ENCODE data around the gene TPRN. TPM values are rescaled to one million over a fixed set of nuclear protein-coding genes. Genes with fewer than 3 reads are reported as not detected.

Gene TPRN
- total and polyA plus RNA-seq, 2 experiments from 2014 or later: 6.4 to 29.2 TPM

DNA sequence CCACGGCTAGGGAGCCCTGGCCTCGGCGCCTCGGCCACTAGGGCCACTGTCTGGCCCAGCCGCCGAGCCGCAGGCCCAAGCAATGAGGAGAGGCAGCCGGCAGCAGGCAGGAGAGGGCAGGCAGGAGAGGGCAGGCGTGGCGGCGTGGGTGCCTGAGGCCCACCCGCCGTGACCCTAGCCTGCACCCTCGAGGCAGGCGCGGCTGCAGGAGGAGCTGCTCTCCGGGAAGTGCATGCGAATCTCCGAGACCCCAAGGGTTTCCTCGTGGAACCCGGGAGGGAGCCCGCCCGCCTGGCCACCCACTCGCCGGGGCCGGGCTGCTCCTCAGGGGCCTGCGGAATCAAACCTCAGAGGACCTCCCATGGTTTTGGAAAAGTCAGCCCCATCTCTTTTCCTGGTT, 52.3 kb downstream of the TPRN start (continued):
- TF ChIP-seq ZNF331 (CRISPR knock-in tag; IDR thresholded peaks at IDR 0.05; ENCODE audit: low read depth): no peak
- no peak for TF ChIP-seq ZNF114 (CRISPR knock-in tag; IDR thresholded peaks at IDR 0.05)
- TF ChIP-seq, protein P1, sequence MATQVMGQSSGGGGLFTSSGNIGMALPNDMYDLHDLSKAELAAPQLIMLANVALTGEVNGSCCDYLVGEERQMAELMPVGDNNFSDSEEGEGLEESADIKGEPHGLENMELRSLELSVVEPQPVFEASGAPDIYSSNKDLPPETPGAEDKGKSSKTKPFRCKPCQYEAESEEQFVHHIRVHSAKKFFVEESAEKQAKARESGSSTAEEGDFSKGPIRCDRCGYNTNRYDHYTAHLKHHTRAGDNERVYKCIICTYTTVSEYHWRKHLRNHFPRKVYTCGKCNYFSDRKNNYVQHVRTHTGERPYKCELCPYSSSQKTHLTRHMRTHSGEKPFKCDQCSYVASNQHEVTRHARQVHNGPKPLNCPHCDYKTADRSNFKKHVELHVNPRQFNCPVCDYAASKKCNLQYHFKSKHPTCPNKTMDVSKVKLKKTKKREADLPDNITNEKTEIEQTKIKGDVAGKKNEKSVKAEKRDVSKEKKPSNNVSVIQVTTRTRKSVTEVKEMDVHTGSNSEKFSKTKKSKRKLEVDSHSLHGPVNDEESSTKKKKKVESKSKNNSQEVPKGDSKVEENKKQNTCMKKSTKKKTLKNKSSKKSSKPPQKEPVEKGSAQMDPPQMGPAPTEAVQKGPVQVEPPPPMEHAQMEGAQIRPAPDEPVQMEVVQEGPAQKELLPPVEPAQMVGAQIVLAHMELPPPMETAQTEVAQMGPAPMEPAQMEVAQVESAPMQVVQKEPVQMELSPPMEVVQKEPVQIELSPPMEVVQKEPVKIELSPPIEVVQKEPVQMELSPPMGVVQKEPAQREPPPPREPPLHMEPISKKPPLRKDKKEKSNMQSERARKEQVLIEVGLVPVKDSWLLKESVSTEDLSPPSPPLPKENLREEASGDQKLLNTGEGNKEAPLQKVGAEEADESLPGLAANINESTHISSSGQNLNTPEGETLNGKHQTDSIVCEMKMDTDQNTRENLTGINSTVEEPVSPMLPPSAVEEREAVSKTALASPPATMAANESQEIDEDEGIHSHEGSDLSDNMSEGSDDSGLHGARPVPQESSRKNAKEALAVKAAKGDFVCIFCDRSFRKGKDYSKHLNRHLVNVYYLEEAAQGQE (IDR thresholded peaks at IDR 0.05; ENCODE audit: unreplicated experiment): no peak

DNA sequence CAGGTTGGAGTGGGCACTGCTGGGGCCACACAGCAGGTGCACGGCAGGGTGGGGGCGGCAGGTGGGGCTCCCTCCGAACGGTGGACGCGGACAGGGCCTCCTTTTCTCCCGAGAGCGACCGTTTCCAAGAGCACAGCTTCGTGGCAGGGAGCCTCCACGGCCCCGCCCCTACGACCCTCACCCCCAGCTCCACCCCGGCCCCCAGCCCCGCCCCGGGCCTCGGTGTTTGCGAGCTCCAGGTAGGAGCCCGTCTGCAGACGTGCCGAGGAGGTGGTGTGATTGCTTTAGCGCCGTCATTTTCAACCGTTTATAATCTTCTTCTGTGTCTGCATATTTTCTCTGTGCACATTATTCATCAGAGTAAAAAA, 52.8 kb downstream of the TPRN start:
- no peak overlapping the region for H3K4me3 Mint-ChIP-seq
- H3K36me3 ChIP-seq (ENCODE audit: insufficient read depth): no peaks in the 10 kb centered on the region
- H3K79me2 ChIP-seq (replicated peaks; ENCODE audit: insufficient read depth): no peaks in the 10 kb centered on the region
- ATAC-seq (peak; percentile 41), DNase-seq (ENCODE audit: low spot score) (no peak)
- H3K4me1 Mint-ChIP-seq: peaks cover 2% of the 10 kb centered on the region; the same call in 1 of the 3 replicates
- no peak overlapping the region for H3K4me3 ChIP-seq
- no peaks in the 10 kb centered on the region for H3K27me3 ChIP-seq (ENCODE audit: insufficient read depth)
- no peaks in the 10 kb centered on the region; the same call in 1 of the 2 replicates for H4K20me1 ChIP-seq (replicated peaks; ENCODE audit: insufficient read depth)
- H3F3A ChIP-seq (replicated peaks; ENCODE audit: low read depth): peaks cover 11% of the 10 kb centered on the region
- H3K27ac ChIP-seq (ENCODE audit: low read depth): no peak overlapping the region
- peaks cover 13% of the 10 kb centered on the region; the same call in 2 of the 3 replicates for H3K9me3 Mint-ChIP-seq
- no peak overlapping the region for H2AFZ ChIP-seq
- no peaks in the 10 kb centered on the region for H3K9me2 ChIP-seq (ENCODE audit: insufficient read depth)
- H3K27me3 Mint-ChIP-seq (ENCODE audit: insufficient read depth, low read depth, poor library complexity): peaks cover 11% of the 10 kb centered on the region
- no peaks in the 10 kb centered on the region for H3K4me1 ChIP-seq (ENCODE audit: insufficient read depth)
- no peak overlapping the region for H3K27ac Mint-ChIP-seq
- no peak overlapping the region for H3K4me2 ChIP-seq
- no peaks in the 10 kb centered on the region for H3K36me3 Mint-ChIP-seq (ENCODE audit: low read depth)
- TF ChIP-seq, protein P2, sequence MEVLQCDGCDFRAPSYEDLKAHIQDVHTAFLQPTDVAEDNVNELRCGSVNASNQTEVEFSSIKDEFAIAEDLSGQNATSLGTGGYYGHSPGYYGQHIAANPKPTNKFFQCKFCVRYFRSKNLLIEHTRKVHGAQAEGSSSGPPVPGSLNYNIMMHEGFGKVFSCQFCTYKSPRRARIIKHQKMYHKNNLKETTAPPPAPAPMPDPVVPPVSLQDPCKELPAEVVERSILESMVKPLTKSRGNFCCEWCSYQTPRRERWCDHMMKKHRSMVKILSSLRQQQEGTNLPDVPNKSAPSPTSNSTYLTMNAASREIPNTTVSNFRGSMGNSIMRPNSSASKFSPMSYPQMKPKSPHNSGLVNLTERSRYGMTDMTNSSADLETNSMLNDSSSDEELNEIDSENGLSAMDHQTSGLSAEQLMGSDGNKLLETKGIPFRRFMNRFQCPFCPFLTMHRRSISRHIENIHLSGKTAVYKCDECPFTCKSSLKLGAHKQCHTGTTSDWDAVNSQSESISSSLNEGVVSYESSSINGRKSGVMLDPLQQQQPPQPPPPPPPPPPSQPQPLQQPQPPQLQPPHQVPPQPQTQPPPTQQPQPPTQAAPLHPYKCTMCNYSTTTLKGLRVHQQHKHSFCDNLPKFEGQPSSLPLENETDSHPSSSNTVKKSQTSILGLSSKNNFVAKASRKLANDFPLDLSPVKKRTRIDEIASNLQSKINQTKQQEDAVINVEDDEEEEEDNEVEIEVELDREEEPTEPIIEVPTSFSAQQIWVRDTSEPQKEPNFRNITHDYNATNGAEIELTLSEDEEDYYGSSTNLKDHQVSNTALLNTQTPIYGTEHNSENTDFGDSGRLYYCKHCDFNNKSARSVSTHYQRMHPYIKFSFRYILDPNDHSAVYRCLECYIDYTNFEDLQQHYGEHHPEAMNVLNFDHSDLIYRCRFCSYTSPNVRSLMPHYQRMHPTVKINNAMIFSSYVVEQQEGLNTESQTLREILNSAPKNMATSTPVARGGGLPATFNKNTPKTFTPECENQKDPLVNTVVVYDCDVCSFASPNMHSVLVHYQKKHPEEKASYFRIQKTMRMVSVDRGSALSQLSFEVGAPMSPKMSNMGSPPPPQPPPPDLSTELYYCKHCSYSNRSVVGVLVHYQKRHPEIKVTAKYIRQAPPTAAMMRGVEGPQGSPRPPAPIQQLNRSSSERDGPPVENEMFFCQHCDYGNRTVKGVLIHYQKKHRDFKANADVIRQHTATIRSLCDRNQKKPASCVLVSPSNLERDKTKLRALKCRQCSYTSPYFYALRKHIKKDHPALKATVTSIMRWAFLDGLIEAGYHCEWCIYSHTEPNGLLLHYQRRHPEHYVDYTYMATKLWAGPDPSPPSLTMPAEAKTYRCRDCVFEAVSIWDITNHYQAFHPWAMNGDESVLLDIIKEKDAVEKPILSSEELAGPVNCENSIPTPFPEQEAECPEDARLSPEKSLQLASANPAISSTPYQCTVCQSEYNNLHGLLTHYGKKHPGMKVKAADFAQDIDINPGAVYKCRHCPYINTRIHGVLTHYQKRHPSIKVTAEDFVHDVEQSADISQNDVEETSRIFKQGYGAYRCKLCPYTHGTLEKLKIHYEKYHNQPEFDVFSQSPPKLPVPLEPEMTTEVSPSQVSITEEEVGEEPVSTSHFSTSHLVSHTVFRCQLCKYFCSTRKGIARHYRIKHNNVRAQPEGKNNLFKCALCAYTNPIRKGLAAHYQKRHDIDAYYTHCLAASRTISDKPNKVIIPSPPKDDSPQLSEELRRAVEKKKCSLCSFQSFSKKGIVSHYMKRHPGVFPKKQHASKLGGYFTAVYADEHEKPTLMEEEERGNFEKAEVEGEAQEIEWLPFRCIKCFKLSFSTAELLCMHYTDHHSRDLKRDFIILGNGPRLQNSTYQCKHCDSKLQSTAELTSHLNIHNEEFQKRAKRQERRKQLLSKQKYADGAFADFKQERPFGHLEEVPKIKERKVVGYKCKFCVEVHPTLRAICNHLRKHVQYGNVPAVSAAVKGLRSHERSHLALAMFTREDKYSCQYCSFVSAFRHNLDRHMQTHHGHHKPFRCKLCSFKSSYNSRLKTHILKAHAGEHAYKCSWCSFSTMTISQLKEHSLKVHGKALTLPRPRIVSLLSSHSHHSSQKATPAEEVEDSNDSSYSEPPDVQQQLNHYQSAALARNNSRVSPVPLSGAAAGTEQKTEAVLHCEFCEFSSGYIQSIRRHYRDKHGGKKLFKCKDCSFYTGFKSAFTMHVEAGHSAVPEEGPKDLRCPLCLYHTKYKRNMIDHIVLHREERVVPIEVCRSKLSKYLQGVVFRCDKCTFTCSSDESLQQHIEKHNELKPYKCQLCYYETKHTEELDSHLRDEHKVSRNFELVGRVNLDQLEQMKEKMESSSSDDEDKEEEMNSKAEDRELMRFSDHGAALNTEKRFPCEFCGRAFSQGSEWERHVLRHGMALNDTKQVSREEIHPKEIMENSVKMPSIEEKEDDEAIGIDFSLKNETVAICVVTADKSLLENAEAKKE (CRISPR knock-in tag; IDR thresholded peaks at IDR 0.05): no peak
- TF ChIP-seq, protein P1 (IDR thresholded peaks at IDR 0.05; ENCODE audit: unreplicated experiment): no peak
- TF ChIP-seq ZNF331 (CRISPR knock-in tag; IDR thresholded peaks at IDR 0.05; ENCODE audit: low read depth) (no peak), JUNB (IDR thresholded peaks at IDR 0.05; ENCODE audit: unreplicated experiment) (no peak), EZH2phosphoT487 (IDR thresholded peaks at IDR 0.05; ENCODE audit: unreplicated experiment) (no peak), ZNF114 (CRISPR knock-in tag; IDR thresholded peaks at IDR 0.05) (no peak)
- TF ChIP-seq, protein P3, sequence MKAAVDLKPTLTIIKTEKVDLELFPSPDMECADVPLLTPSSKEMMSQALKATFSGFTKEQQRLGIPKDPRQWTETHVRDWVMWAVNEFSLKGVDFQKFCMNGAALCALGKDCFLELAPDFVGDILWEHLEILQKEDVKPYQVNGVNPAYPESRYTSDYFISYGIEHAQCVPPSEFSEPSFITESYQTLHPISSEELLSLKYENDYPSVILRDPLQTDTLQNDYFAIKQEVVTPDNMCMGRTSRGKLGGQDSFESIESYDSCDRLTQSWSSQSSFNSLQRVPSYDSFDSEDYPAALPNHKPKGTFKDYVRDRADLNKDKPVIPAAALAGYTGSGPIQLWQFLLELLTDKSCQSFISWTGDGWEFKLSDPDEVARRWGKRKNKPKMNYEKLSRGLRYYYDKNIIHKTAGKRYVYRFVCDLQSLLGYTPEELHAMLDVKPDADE (IDR thresholded peaks at IDR 0.05): no peak
- TF ChIP-seq, protein P4, sequence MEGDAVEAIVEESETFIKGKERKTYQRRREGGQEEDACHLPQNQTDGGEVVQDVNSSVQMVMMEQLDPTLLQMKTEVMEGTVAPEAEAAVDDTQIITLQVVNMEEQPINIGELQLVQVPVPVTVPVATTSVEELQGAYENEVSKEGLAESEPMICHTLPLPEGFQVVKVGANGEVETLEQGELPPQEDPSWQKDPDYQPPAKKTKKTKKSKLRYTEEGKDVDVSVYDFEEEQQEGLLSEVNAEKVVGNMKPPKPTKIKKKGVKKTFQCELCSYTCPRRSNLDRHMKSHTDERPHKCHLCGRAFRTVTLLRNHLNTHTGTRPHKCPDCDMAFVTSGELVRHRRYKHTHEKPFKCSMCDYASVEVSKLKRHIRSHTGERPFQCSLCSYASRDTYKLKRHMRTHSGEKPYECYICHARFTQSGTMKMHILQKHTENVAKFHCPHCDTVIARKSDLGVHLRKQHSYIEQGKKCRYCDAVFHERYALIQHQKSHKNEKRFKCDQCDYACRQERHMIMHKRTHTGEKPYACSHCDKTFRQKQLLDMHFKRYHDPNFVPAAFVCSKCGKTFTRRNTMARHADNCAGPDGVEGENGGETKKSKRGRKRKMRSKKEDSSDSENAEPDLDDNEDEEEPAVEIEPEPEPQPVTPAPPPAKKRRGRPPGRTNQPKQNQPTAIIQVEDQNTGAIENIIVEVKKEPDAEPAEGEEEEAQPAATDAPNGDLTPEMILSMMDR (conservative IDR thresholded peaks at IDR 0.05; ENCODE audit: low read depth in 2 of 2): no peak

Measured in GM23338 (cell line).